Mammary epithelial cell (primary cell): ENCODE results near the gene KRTAP4-1.

Source experiments
- CTCF ChIP-seq, 2 donors: IDR thresholded peaks in 1 of 2; conservative IDR thresholded peaks in 1 of 2; 2 replicates each; pipeline ENCODE4 v1.5.1; 2011 to 2012; ENCODE audit warnings: inconsistent platforms in 2 of 2, low read length in 2 of 2, mild to moderate bottlenecking in 2 of 2, control low read depth in 1 of 2, low read depth in 1 of 2; ENCODE audit not compliant: insufficient read depth in 1 of 2; ENCODE audit errors: extremely low read depth in 1 of 2
- EZH2 ChIP-seq: IDR thresholded peaks from 2 replicates; pipeline ENCODE4 v1.6.1; 2012; ENCODE audit warnings: low read length, inconsistent platforms, borderline replicate concordance

- TF ChIP-seq CTCF (conservative IDR thresholded peaks at IDR 0.05 in 1 of 2, IDR thresholded peaks at IDR 0.05 in 1 of 2; ENCODE audit: extremely low read depth in 1 of 2, insufficient read depth in 1 of 2, low read depth in 1 of 2, low read length in 2 of 2) (no peak), EZH2 (no peak)
Measured at GRCh38 chr17:41211845-41212466, 27.2 kb upstream of the KRTAP4-1 start.
